H1 (cell line): ENCODE results near the gene ABCG5. TPM values are rescaled to one million over a fixed set of nuclear protein-coding genes. Genes with fewer than 3 reads are reported as not detected.

Experiments used
- CTCF ChIA-PET: fragments of 300-600 bp; sonication (Branson Sonifier 250); formaldehyde crosslinking; loops from one replicate; lab custom pipeline; 2021; ENCODE audit not compliant: partially characterized antibody; lab: Charles Lee
- POLR2A ChIA-PET: fragments of 300-600 bp; sonication (Branson Sonifier 250); formaldehyde crosslinking; loops from one replicate; lab custom pipeline; 2021; ENCODE audit warnings: inconsistent platforms; ENCODE audit not compliant: partially characterized antibody; lab: Charles Lee
- DNase-seq, 2 experiments: peaks; one replicate each; pipeline versions ENCODE4 v3.0.0 to v3.0.0-alpha.2; 2010 to 2022; ENCODE audit warnings: low spot score in 2 of 2, low read depth in 1 of 2, mixed read lengths in 1 of 2
- FAIRE-seq: peaks from 2 replicates; lab custom pipeline; 2011; peaks lifted over from hg19 to GRCh38; lab: Jason Lieb, UNC
- H2AFZ ChIP-seq: 2 replicates; pipeline ENCODE4 v1.8.1; 2012; ENCODE audit warnings: low read length, inconsistent platforms
- H2AK5ac ChIP-seq: 2 replicates; pipeline ENCODE4 v1.6.1; 2013; ENCODE audit warnings: low read depth, low read length
- H2BK120ac ChIP-seq: replicated peaks from 2 replicates; pipeline ENCODE3; 2013; ENCODE audit warnings: low read depth, low read length, inconsistent platforms
- H2BK12ac ChIP-seq: 2 replicates; pipeline ENCODE4 v1.6.1; 2013; ENCODE audit warnings: low read depth, low read length
- H2BK15ac ChIP-seq: 2 replicates; pipeline ENCODE4 v1.6.1; 2013; ENCODE audit warnings: low read length
- H2BK20ac ChIP-seq: 2 replicates; pipeline ENCODE4 v1.6.1; 2013; ENCODE audit warnings: low read length
- H2BK5ac ChIP-seq: 2 replicates; pipeline ENCODE4 v1.6.1; 2013; ENCODE audit warnings: low read depth, low read length
- H3K14ac ChIP-seq: 2 replicates; pipeline ENCODE4 v1.6.1; 2013; ENCODE audit warnings: inconsistent platforms; ENCODE audit not compliant: insufficient read length
- H3K18ac ChIP-seq: 2 replicates; pipeline ENCODE4 v1.6.1; 2013; ENCODE audit warnings: low read length; ENCODE audit errors: extremely low read depth
- H3K23ac ChIP-seq: 2 replicates; pipeline ENCODE4 v1.6.1; 2013; ENCODE audit warnings: inconsistent platforms; ENCODE audit not compliant: insufficient read length
- H3K23me2 ChIP-seq: 2 replicates; pipeline ENCODE4 v1.6.1; 2013; ENCODE audit warnings: low read depth, low read length
- H3K27ac ChIP-seq: 2 replicates; pipeline ENCODE4 v1.6.1; 2011; ENCODE audit warnings: low read depth, low read length, inconsistent platforms
- H3K27me3 ChIP-seq, 4 experiments: replicated peaks in 1 of 4; 1 replicate in 1 of 4; 2 replicates in 3 of 4; pipeline versions ENCODE4 v1.6.1 to v1.8.1; 2011 to 2013; ENCODE audit warnings: low read length in 3 of 4, mild to moderate bottlenecking in 3 of 4, inconsistent platforms in 2 of 4, mixed read lengths in 2 of 4, moderate library complexity in 1 of 4; ENCODE audit not compliant: control insufficient read depth in 3 of 4, insufficient read depth in 3 of 4; ENCODE audit errors: extremely low read depth in 1 of 4
- H3K36me3 ChIP-seq, 4 experiments: 2 replicates each; pipeline versions ENCODE4 v1.6.1 to v1.8.1; 2011 to 2013; ENCODE audit warnings: mild to moderate bottlenecking in 4 of 4, low read length in 3 of 4, moderate library complexity in 2 of 4, control low read depth in 1 of 4, inconsistent platforms in 1 of 4; ENCODE audit not compliant: insufficient read depth in 4 of 4, control insufficient read depth in 2 of 4
- H3K4ac ChIP-seq: replicated peaks from 2 replicates; pipeline ENCODE3; 2013; ENCODE audit warnings: low read length, low read depth, mixed read lengths, inconsistent platforms; ENCODE audit not compliant: insufficient read length
- H3K4me1 ChIP-seq, 4 experiments: replicated peaks in 1 of 4; 1 replicate in 1 of 4; 2 replicates in 3 of 4; pipeline versions ENCODE4 v1.6.1 to v1.8.1; 2011 to 2013; ENCODE audit warnings: low read length in 3 of 4, inconsistent platforms in 2 of 4, mixed read lengths in 1 of 4; ENCODE audit not compliant: insufficient read depth in 4 of 4, control insufficient read depth in 3 of 4
- H3K4me2 ChIP-seq, 2 experiments: 2 replicates each; pipeline versions ENCODE4 v1.6.1 to v1.8.1; 2011 to 2013; ENCODE audit warnings: low read depth in 2 of 2, low read length in 2 of 2, control low read depth in 1 of 2, inconsistent platforms in 1 of 2, mild to moderate bottlenecking in 1 of 2; ENCODE audit not compliant: insufficient read depth in 1 of 2
- H3K4me3 ChIP-seq, 4 experiments: fragments of 200-600, 300-600 bp in 1 of 4; sonication (generic), shearing (Covaris generic), sonication (Bioruptor Twin) in 1 of 4; 2 replicates each; pipeline versions ENCODE4 v1.5.1 to v1.8.1; 2011 to 2016; ENCODE audit warnings: low read length in 4 of 4, low read depth in 3 of 4, control low read depth in 2 of 4, inconsistent platforms in 2 of 4, mild to moderate bottlenecking in 2 of 4, mixed read lengths in 1 of 4, moderate library complexity in 1 of 4; ENCODE audit not compliant: insufficient read depth in 2 of 4; ENCODE audit errors: extremely low read depth in 1 of 4
- H3K56ac ChIP-seq: replicated peaks from 2 replicates; pipeline ENCODE3; 2013; ENCODE audit warnings: low read depth, mild to moderate bottlenecking, mixed read lengths, low read length, inconsistent platforms; ENCODE audit not compliant: insufficient read length
- H3K79me1 ChIP-seq: 2 replicates; pipeline ENCODE4 v1.6.1; 2013; ENCODE audit warnings: low read depth, low read length, control low read depth
- H3K79me2 ChIP-seq, 2 experiments: 2 replicates each; pipeline versions ENCODE4 v1.6.1 to v1.8.1; 2012 to 2013; ENCODE audit warnings: low read length in 2 of 2, mild to moderate bottlenecking in 2 of 2, inconsistent platforms in 1 of 2; ENCODE audit not compliant: insufficient read depth in 2 of 2, control insufficient read depth in 1 of 2
- H3K9ac ChIP-seq, 4 experiments: replicated peaks in 1 of 4; 1 replicate in 1 of 4; 2 replicates in 3 of 4; pipeline versions ENCODE4 v1.6.1 to v1.8.1; 2011 to 2013; ENCODE audit warnings: low read depth in 3 of 4, low read length in 3 of 4, control low read depth in 2 of 4, mild to moderate bottlenecking in 2 of 4, moderate library complexity in 2 of 4, inconsistent platforms in 1 of 4; ENCODE audit errors: extremely low read depth in 1 of 4
- H3K9me3 ChIP-seq, 2 experiments: 2 replicates each; pipeline versions ENCODE4 v1.6.1 to v1.8.1; 2012 to 2013; ENCODE audit warnings: mild to moderate bottlenecking in 2 of 2, moderate library complexity in 2 of 2, control low read depth in 1 of 2, inconsistent platforms in 1 of 2, low read depth in 1 of 2, low read length in 1 of 2, mixed read lengths in 1 of 2; ENCODE audit not compliant: insufficient read depth in 2 of 2
- H4K20me1 ChIP-seq, 2 experiments: replicated peaks in 1 of 2; 2 replicates each; pipeline versions ENCODE3 to v1.8.1; 2011 to 2013; ENCODE audit warnings: inconsistent platforms in 2 of 2, low read length in 2 of 2, mild to moderate bottlenecking in 1 of 2; ENCODE audit not compliant: insufficient read depth in 2 of 2, control insufficient read depth in 1 of 2
- H4K5ac ChIP-seq: 2 replicates; pipeline ENCODE4 v1.6.1; 2013; ENCODE audit warnings: low read length, low read depth, mixed read lengths, inconsistent platforms; ENCODE audit not compliant: insufficient read length
- H4K8ac ChIP-seq: 2 replicates; pipeline ENCODE4 v1.8.0; 2013; ENCODE audit warnings: mild to moderate bottlenecking, moderate library complexity, low read length, inconsistent platforms; ENCODE audit not compliant: insufficient read depth; ENCODE audit errors: extremely low read depth
- H4K91ac ChIP-seq: replicated peaks from 2 replicates; pipeline ENCODE3; 2013; ENCODE audit warnings: low read length, mixed read lengths, inconsistent platforms; ENCODE audit not compliant: insufficient read length
- BRCA1 ChIP-seq: IDR thresholded peaks from 2 replicates; pipeline ENCODE4 v1.6.1; 2012; ENCODE audit warnings: low read depth, low read length, improper control_type of control experiment
- CBX8 ChIP-seq: fragments of 300-800, 300-1000 bp; sonication (generic); IDR thresholded peaks from 2 replicates; pipeline ENCODE4 v1.7.1; 2016; ENCODE audit warnings: low read depth, low read length, borderline replicate concordance
- CHD2 ChIP-seq: IDR thresholded peaks from 2 replicates; pipeline ENCODE4 v1.6.1; 2012; ENCODE audit warnings: low read length, improper control_type of control experiment
- FOSL1 ChIP-seq: IDR thresholded peaks from 2 replicates; pipeline ENCODE4 v1.6.1; 2011; ENCODE audit warnings: mild to moderate bottlenecking, low read depth, low read length, moderate library complexity; ENCODE audit not compliant: insufficient read depth
- GABPA ChIP-seq: IDR thresholded peaks from 2 replicates; pipeline ENCODE4 v1.6.1; 2011; ENCODE audit warnings: mild to moderate bottlenecking, low read length, moderate library complexity, borderline replicate concordance; ENCODE audit not compliant: insufficient read depth
- GTF2F1 ChIP-seq: IDR thresholded peaks from 2 replicates; pipeline ENCODE4 v1.6.1; 2012; ENCODE audit warnings: low read depth, low read length, improper control_type of control experiment, borderline replicate concordance
- HDAC2 ChIP-seq, 2 experiments: fragments of 300-600 bp in 1 of 2; sonication (generic) in 1 of 2; IDR thresholded peaks; 2 replicates each; pipeline ENCODE4 v1.6.1; 2011 to 2012; ENCODE audit warnings: low read depth in 2 of 2, low read length in 2 of 2, mild to moderate bottlenecking in 2 of 2, moderate library complexity in 2 of 2, borderline replicate concordance in 1 of 2, inconsistent platforms in 1 of 2
- JUND ChIP-seq: IDR thresholded peaks from 2 replicates; pipeline ENCODE4 v1.6.1; 2011; ENCODE audit warnings: mild to moderate bottlenecking, improper control_type of control experiment, low read length
- KDM5A ChIP-seq: fragments of 200-600 bp; IDR thresholded peaks from 2 replicates; pipeline ENCODE4 v1.7.1; 2012; ENCODE audit warnings: mild to moderate bottlenecking, low read length, inconsistent platforms, mixed read lengths
- MAFK ChIP-seq: IDR thresholded peaks from 2 replicates; pipeline ENCODE4 v1.6.1; 2012; ENCODE audit warnings: low read depth, mild to moderate bottlenecking, improper control_type of control experiment, low read length
- NRF1 ChIP-seq: IDR thresholded peaks from 2 replicates; pipeline ENCODE4 v1.6.1; 2011; ENCODE audit warnings: mild to moderate bottlenecking, low read depth, low read length, improper control_type of control experiment
- POLR2A ChIP-seq, 2 experiments: IDR thresholded peaks; 1 replicate in 1 of 2; 2 replicates in 1 of 2; pipeline ENCODE4 v1.6.1; 2011; ENCODE audit warnings: low read depth in 2 of 2, low read length in 2 of 2, mild to moderate bottlenecking in 2 of 2; ENCODE audit errors: control extremely low read depth in 1 of 2
- POU5F1 ChIP-seq: IDR thresholded peaks from 2 replicates; pipeline ENCODE4 v1.6.1; 2011; ENCODE audit warnings: low read depth, mild to moderate bottlenecking, low read length, moderate library complexity
- RAD21 ChIP-seq, 2 experiments: IDR thresholded peaks in 1 of 2; conservative IDR thresholded peaks in 1 of 2; 2 replicates each; pipeline ENCODE4 v1.6.1; 2011; ENCODE audit warnings: low read depth in 2 of 2, low read length in 2 of 2, improper control_type of control experiment in 1 of 2, inconsistent platforms in 1 of 2, mild to moderate bottlenecking in 1 of 2, moderate library complexity in 1 of 2
- SIRT6 ChIP-seq: IDR thresholded peaks from one replicate; pipeline ENCODE4 v1.7.1; 2012; ENCODE audit warnings: low read length, inconsistent platforms
- SP1 ChIP-seq: IDR thresholded peaks from 2 replicates; pipeline ENCODE4 v1.6.1; 2011; ENCODE audit warnings: low read depth, low read length
- WGBS, 2 experiments: shearing (Covaris generic) in 1 of 2; methylation state at CpG; one replicate each; pipeline versions ENCODE4 v1.1.6 to v1.1.7; 2013 to 2015; ENCODE audit warnings: low lambda C conversion rate in 2 of 2, mixed read lengths in 2 of 2, inconsistent platforms in 1 of 2, low coverage in 1 of 2, missing lambda C conversion rate in 1 of 2; ENCODE audit not compliant: insufficient replicate concordance in 2 of 2, insufficient coverage in 1 of 2, insufficient read length in 1 of 2; ENCODE audit errors: extremely low coverage in 1 of 2, missing lambda C conversion rate in 1 of 2; 5-methylcytosine and 5-hydroxymethylcytosine counted together
- polyA plus RNA-seq, 7 experiments: library from polyadenylated mRNA; depleted of rRNA in 3 of 7; stranded (reverse) in 5 of 7; unstranded in 2 of 7; fragments of >200 nt in 5 of 7; fragments of 200-250 nt in 2 of 7; gene quantifications; 1 replicate in 5 of 7; 2 replicates in 1 of 7; 4 replicates in 1 of 7; pipeline versions ENCODE4 v1.2.1 to v1.2.3, GENCODE V29; 2011 to 2013; ENCODE audit warnings: missing spikeins in 2 of 7, mixed read lengths in 2 of 7
- total RNA-seq: library from RNA; stranded (reverse); fragmentation: NEBNext Ultra II Directional; extraction: Animal tissue kit (Norgen Biotek cat#: 25700); gene quantifications from 2 replicates; pipeline ENCODE4 v1.2.1, GENCODE V29; 2021

ABCG5 gene
- total and polyA plus RNA-seq, 2 of the 8 experiments (the other 6 are each of a cell fraction or from before 2014, with no cell fraction given): not detected

DNA sequence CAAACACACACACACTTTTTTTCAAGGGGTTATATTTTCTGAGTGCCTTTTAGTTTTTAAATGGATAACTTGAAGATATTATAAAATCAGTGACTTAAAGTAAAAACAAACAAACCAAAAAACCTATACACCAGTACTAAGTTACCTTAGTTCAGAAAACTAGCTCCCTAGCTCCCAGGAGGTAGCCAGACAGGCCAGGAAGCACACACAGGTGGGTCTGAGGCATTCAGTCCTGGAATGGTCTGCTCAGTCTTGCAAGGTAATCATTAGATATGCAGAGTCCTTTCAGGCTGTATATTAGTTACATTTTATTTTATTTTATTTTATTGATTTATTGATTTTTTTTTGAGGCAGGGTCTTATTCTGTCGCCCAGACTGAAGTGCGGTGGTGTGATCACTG, 75.5 kb downstream of the ABCG5 start:
- Histone ChIP-seq H4K91ac (no peak overlapping the region), H2BK120ac (no peak overlapping the region), H3K9me3 (no peaks in the 10 kb centered on the region), H2BK5ac (no peak overlapping the region), H2BK12ac (no peak overlapping the region), H3K36me3 (no peaks in the 10 kb centered on the region), H3K79me2 (no peaks in the 10 kb centered on the region), H3K27me3 (no peaks in the 10 kb centered on the region), H4K8ac (no peak overlapping the region), H2AFZ (no peak overlapping the region), H3K23me2 (no peaks in the 10 kb centered on the region), H3K4me1 (no peaks in the 10 kb centered on the region), H3K56ac (no peak overlapping the region), H3K14ac (no peak overlapping the region), H4K20me1 (no peaks in the 10 kb centered on the region), H3K27ac (no peak overlapping the region), H3K23ac (no peak overlapping the region), H4K5ac (no peak overlapping the region), H3K4ac (no peak overlapping the region), H3K79me1 (no peaks in the 10 kb centered on the region), H3K18ac (no peak overlapping the region), H3K9ac (no peak overlapping the region), H3K4me2 (no peak overlapping the region), H2BK20ac (no peak overlapping the region), H3K4me3 (no peak overlapping the region), H2BK15ac (no peak overlapping the region), H2AK5ac (no peak overlapping the region)
- ChIA-PET CTCF (no interaction called here), POLR2A (no interaction called here)
- no peak for FAIRE-seq
- no peak for DNase-seq
- 95% methylated on average over 2 of the region's 2 CpGs; no CpG with 5 or more reads in 1 of the 2 experiments for WGBS, 2 experiments
- no peak for TF ChIP-seq KDM5A
- no peak for TF ChIP-seq JUND
- TF ChIP-seq BRCA1: no peak
- TF ChIP-seq POU5F1: no peak
- TF ChIP-seq MAFK: no peak
- TF ChIP-seq HDAC2 (IDR thresholded peaks at IDR 0.05; ENCODE audit: borderline replicate concordance in 1 of 2, low read depth in 2 of 2, low read length in 2 of 2): no peak
- no peak for TF ChIP-seq CBX8
- TF ChIP-seq CHD2: no peak
- no peak for TF ChIP-seq SP1
- TF ChIP-seq FOSL1: no peak
- TF ChIP-seq POLR2A (IDR thresholded peaks at IDR 0.05; ENCODE audit: control extremely low read depth in 1 of 2, low read depth in 2 of 2, low read length in 2 of 2): no peak
- no peak for TF ChIP-seq GTF2F1
- TF ChIP-seq GABPA: no peak
- no peak for TF ChIP-seq NRF1
- no peak for TF ChIP-seq RAD21 (IDR thresholded peaks at IDR 0.05 in 1 of 2, conservative IDR thresholded peaks at IDR 0.05 in 1 of 2; ENCODE audit: low read depth in 2 of 2, low read length in 2 of 2)
- no peak for TF ChIP-seq SIRT6
